Peyer's patch (tissue), 4 donors: ENCODE results near the gene FBXL4. TPM values are rescaled to one million over a fixed set of nuclear protein-coding genes. Genes with fewer than 3 reads are reported as not detected.

Experiments used
- DNase-seq, 3 donors: peaks; one replicate each; pipeline ENCODE4 v3.0.0-alpha.2; 2017 to 2019
- H3K27ac ChIP-seq, 4 donors: fragments of 200-600 bp; sonication (generic); one replicate each; pipeline ENCODE4 v1.5.1; 2016 to 2019
- H3K27me3 ChIP-seq, 2 donors: fragments of 200-600 bp; sonication (generic); one replicate each; pipeline ENCODE4 v1.5.1; 2019
- H3K36me3 ChIP-seq, 3 donors: fragments of 200-600 bp; sonication (generic); one replicate each; pipeline ENCODE4 v1.5.1; 2016 to 2019
- H3K4me1 ChIP-seq, 4 donors: fragments of 200-600 bp; sonication (generic); one replicate each; pipeline ENCODE4 v1.5.1; 2016 to 2019
- H3K4me3 ChIP-seq, 4 donors: fragments of 200-600 bp; sonication (generic); 1 replicate in 3 of 4; 2 replicates in 1 of 4; pipeline ENCODE4 v1.5.1; 2016 to 2019; ENCODE audit warnings: mild to moderate bottlenecking in 1 of 4
- H3K9me3 ChIP-seq, 4 donors: fragments of 200-600 bp; sonication (generic); one replicate each; pipeline ENCODE4 v1.5.1; 2016 to 2019; ENCODE audit warnings: mild to moderate bottlenecking in 1 of 4
- CTCF ChIP-seq, 6 experiments: fragments of 450-650 bp in 4 of 6; fragments of 200-600 bp in 2 of 6; sonication (generic) in 1 of 6; IDR thresholded peaks; one replicate each; pipeline ENCODE4 v1.5.1; 2017 to 2019; ENCODE audit warnings: antibody characterized with exemption in 6 of 6, mild to moderate bottlenecking in 3 of 6, moderate library complexity in 1 of 6
- POLR2A ChIP-seq, 2 donors: fragments of 450-650 bp; IDR thresholded peaks; one replicate each; pipeline ENCODE4 v1.5.1; 2017; ENCODE audit warnings: antibody characterized with exemption in 2 of 2, mild to moderate bottlenecking in 2 of 2, moderate library complexity in 2 of 2
- total RNA-seq, 4 donors: library from RNA; depleted of rRNA; stranded (reverse); fragments of >200 nt; gene quantifications; one replicate each; pipeline ENCODE4 v1.1.0, GENCODE V29; 2016

Gene FBXL4
- total RNA-seq, 4 donors from 2014 or later: 19.1 to 24.8 (median 21.2) TPM

- no peak for TF ChIP-seq POLR2A (IDR thresholded peaks at IDR 0.05)
- no peak for TF ChIP-seq CTCF (IDR thresholded peaks at IDR 0.05)
Measured at GRCh38 chr6:98945311-98946115, 2.2 kb downstream of the FBXL4 start.

GRCh38 chr6:98944598-98945081 is 3.1 kb downstream of the FBXL4 start:
- TF ChIP-seq POLR2A (IDR thresholded peaks at IDR 0.05) (no peak), CTCF (IDR thresholded peaks at IDR 0.05) (no peak)
- H3K4me3 ChIP-seq: no peak overlapping the region
- H3K9me3 ChIP-seq: peaks cover 0 to 4% (median 0%) of the 10 kb centered on the region in 4 donors
- no peak for DNase-seq
- no peaks in the 10 kb centered on the region for H3K36me3 ChIP-seq
- H3K27me3 ChIP-seq: no peaks in the 10 kb centered on the region
- no peak overlapping the region for H3K27ac ChIP-seq
- peaks cover 0 to 22% (median 0%) of the 10 kb centered on the region in 4 donors for H3K4me1 ChIP-seq

More at GRCh38 chr6:98945311-98946115, 2.2 kb downstream of the FBXL4 start:
- H3K4me1 ChIP-seq: peaks cover 0 to 22% (median 0%) of the 10 kb centered on the region in 4 donors
- no peak overlapping the region for H3K27ac ChIP-seq
- H3K4me3 ChIP-seq: no peak overlapping the region
- no peak for DNase-seq
- H3K27me3 ChIP-seq: no peaks in the 10 kb centered on the region
- peaks cover 0 to under 1% (median 0%) of the 10 kb centered on the region in 4 donors for H3K9me3 ChIP-seq
- H3K36me3 ChIP-seq: no peaks in the 10 kb centered on the region

- no peak for TF ChIP-seq POLR2A (IDR thresholded peaks at IDR 0.05)
- no peak for TF ChIP-seq CTCF (IDR thresholded peaks at IDR 0.05)
- Histone ChIP-seq H3K4me3 (no peak overlapping the region), H3K4me1 (peaks cover 0 to 22% (median 0%) of the 10 kb centered on the region in 4 donors), H3K27ac (no peak overlapping the region), H3K36me3 (no peaks in the 10 kb centered on the region), H3K27me3 (no peaks in the 10 kb centered on the region), H3K9me3 (peaks cover 0 to 4% (median 0%) of the 10 kb centered on the region in 4 donors)
- DNase-seq: no peak
Measured at GRCh38 chr6:98944168-98944567, 3.6 kb downstream of the FBXL4 start.

- TF ChIP-seq CTCF (IDR thresholded peaks at IDR 0.05) (no peak), POLR2A (IDR thresholded peaks at IDR 0.05) (no peak)
Measured at GRCh38 chr6:98942263-98942803, 5.4 kb downstream of the FBXL4 start.

GRCh38 chr6:98941319-98941718 is 6.4 kb downstream of the FBXL4 start:
- H3K9me3 ChIP-seq: peaks cover 0 to 4% (median 0%) of the 10 kb centered on the region in 4 donors
- no peak for DNase-seq
- no peaks in the 10 kb centered on the region for H3K36me3 ChIP-seq
- TF ChIP-seq POLR2A (IDR thresholded peaks at IDR 0.05) (no peak), CTCF (IDR thresholded peaks at IDR 0.05) (no peak)
- no peak overlapping the region for H3K4me3 ChIP-seq
- no peak overlapping the region for H3K27ac ChIP-seq
- no peaks in the 10 kb centered on the region for H3K27me3 ChIP-seq
- H3K4me1 ChIP-seq: peaks cover 0 to 21% (median 0%) of the 10 kb centered on the region in 4 donors

More at GRCh38 chr6:98942263-98942803, 5.4 kb downstream of the FBXL4 start:
- Histone ChIP-seq H3K4me3 (no peak overlapping the region), H3K9me3 (peaks cover 0 to 4% (median 0%) of the 10 kb centered on the region in 4 donors), H3K27ac (no peak overlapping the region), H3K36me3 (no peaks in the 10 kb centered on the region), H3K27me3 (no peaks in the 10 kb centered on the region), H3K4me1 (peaks cover 0 to 22% (median 0%) of the 10 kb centered on the region in 4 donors)
- DNase-seq: no peak
